ENCODE data around the gene MOBP. TPM values are rescaled to one million over a fixed set of nuclear protein-coding genes. Genes with fewer than 3 reads are reported as not detected.

The MOBP gene, protein sequence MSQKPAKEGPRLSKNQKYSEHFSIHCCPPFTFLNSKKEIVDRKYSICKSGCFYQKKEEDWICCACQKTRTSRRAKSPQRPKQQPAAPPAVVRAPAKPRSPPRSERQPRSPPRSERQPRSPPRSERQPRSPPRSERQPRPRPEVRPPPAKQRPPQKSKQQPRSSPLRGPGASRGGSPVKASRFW
- total RNA-seq (2011; cell fraction: chromatin; rRNA removed; ENCODE audit: low replicate concordance) = not detected in 2 replicates
- total RNA-seq (2011; cell fraction: nucleolus; rRNA removed) = not detected in 2 replicates
- not detected in 2 replicates for total RNA-seq (2011; cell fraction: nucleoplasm; rRNA removed)
- total RNA-seq (2014; rRNA removed) = not detected in 2 replicates
- 0.06 and 0.11 TPM in 2 replicates for total RNA-seq (2014; rRNA removed; fragmentation: Illumina TruSeq; extraction: Trizol)
- 0.04 TPM in 1 of 2 replicates, not detected in the other for total RNA-seq (2015; rRNA removed; fragmentation: Illumina TruSeq; extraction: Trizol)
- 0.13 and 0.33 TPM in 2 replicates for total RNA-seq (2021)
- polyA plus RNA-seq (2011; rRNA removed) = 0.04 TPM in 1 of 2 replicates, not detected in the other
- 0.01 TPM in 1 of 2 replicates, not detected in the other for polyA plus RNA-seq (2011; cell fraction: cytosol; rRNA removed)
- 0.04 TPM in 2 replicates for polyA plus RNA-seq (2011; cell fraction: nucleus; rRNA removed)
- polyA plus RNA-seq (2012) = 0.05 and 0.25 TPM in 2 replicates
- polyA plus RNA-seq (2014; fragmentation: Illumina TruSeq; extraction: Trizol) = 0.09 and 0.15 TPM in 2 replicates
- polyA plus RNA-seq (2014; fragmentation: Nextera tagmentation; extraction: Ambion mirVana) = under 1 TPM in 1 of 2 experiments, not detected in 1; 0.10 TPM
- polyA plus RNA-seq (2014; rRNA removed) = 0.25 TPM in 1 of 2 replicates, not detected in the other
- 0.12 TPM in 1 of 2 replicates, not detected in the other for polyA minus RNA-seq (2011; rRNA and poly(A)+ RNA removed)
- not detected in 2 replicates for polyA minus RNA-seq (2011; cell fraction: cytosol; rRNA and poly(A)+ RNA removed)
- under 0.01 and 0.11 TPM in 2 replicates for polyA minus RNA-seq (2011; cell fraction: nucleus; rRNA and poly(A)+ RNA removed)
- Bru-seq, nascent RNA = percentile 15 among the genes with signal in this experiment
- percentile 21 among the genes with signal in this experiment for BruChase-seq, experiment 1, labeled RNA remaining after a 2-hour chase
- percentile 23 among the genes with signal in this experiment for BruChase-seq, experiment 2, labeled RNA remaining after a 6-hour chase
- long read RNA-seq, experiment 1 = 0 reads
- long read RNA-seq, experiment 2 = 0 reads
- long read RNA-seq, experiment 3 = 0 reads

DNA sequence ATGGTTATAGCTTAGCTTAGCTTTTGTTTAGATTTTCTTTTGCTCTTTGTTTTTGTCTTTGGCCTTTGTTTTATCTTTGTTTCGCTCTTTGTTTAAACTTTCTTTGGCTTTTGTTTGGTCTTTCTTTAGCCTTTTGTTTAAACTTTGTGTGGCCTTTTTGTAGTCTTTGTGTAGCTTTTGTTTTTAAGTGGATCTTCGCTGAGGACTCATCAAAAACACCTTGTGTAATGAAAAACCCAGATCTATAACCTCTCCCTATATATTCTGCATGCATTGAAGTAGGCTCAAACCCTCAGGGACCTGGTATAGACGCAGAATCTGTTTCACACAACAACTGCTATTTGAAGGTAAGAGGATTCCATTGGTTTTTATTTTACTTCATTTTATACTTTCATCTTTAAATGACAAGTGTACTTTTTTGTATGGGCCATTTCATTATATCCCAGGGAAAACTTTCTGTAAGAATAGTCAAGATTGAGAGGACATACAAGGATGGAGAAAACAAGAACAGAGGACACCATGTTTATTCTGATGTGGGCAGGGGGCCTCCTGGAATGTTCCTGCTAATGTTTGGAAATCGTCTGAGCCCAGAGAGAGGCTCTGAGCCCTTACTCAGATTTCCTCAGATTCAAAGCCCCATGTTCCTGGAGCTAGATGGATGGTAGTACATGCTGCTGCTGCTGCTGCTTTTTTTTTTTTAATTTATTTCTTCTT, at the start of gene MOBP:
Gene MOBP, plus strand, starts transcription at position 287 of the 714 bp plus-strand sequence. CDS start 34,390 bp downstream, outside the sequence.
- intact Hi-C loops (cut with micrococcal nuclease) (no loop called here), in situ Hi-C loops (cut with MboI) (no loop called here)
- 0% methylated on average over 4 of the region's 4 CpGs for WGBS (ENCODE audit: insufficient coverage, low coverage, missing lambda C conversion rate)
- H3K79me2 ChIP-seq (ENCODE audit: control insufficient read depth, insufficient read depth, low read length) = no peaks in the 10 kb centered on the region
- CTCF ChIA-PET (ENCODE audit: low intra/inter-chr PET ratio) = no interaction called here
- H3K4me2 ChIP-seq (ENCODE audit: insufficient read depth, low read length) = no peak within 1 kb of the TSS
- no peak for DNase-seq (ENCODE audit: extremely low read depth in 1 of 4, low spot score in 3 of 4)
- H2AFZ ChIP-seq (ENCODE audit: low read depth, low read length) = no peak within 1 kb of the TSS
- no peaks in the 10 kb centered on the region for H3K9me3 ChIP-seq (replicated peaks; ENCODE audit: control insufficient read depth, insufficient read depth, low read depth, low read length)
- peaks cover 3 to 11% of the 10 kb centered on the region in 2 experiments; a peak in 1 of 5 replicates for H3K27me3 ChIP-seq (ENCODE audit: control insufficient read depth in 2 of 2, insufficient read depth in 2 of 2, low read length in 2 of 2)
- H3K9ac ChIP-seq (ENCODE audit: insufficient read depth in 1 of 2, low read depth in 2 of 2, low read length in 2 of 2) = no peak within 1 kb of the TSS
- no peaks in the 10 kb centered on the region for H4K20me1 ChIP-seq (replicated peaks; ENCODE audit: control insufficient read depth, insufficient read depth, low read length)
- FAIRE-seq = no peak
- POLR2A ChIA-PET = no interaction called here
- no peak within 1 kb of the TSS for H3K27ac ChIP-seq (ENCODE audit: extremely low read depth, low read depth, low read length)
- TF ChIP-seq MEF2D (tag; conservative IDR thresholded peaks at IDR 0.05; ENCODE audit: low read depth) = no peak
- H3K4me1 ChIP-seq (replicated peaks in 1 of 2; ENCODE audit: control insufficient read depth in 2 of 2, insufficient read depth in 2 of 2, low read length in 2 of 2) = no peaks in the 10 kb centered on the region
- H3K4me3 ChIP-seq = no peak within 1 kb of the TSS
- no peak for ATAC-seq
- no TSS peak for BruUV-seq (replicated peaks)
- H3K9me1 ChIP-seq (ENCODE audit: control insufficient read depth, insufficient read depth, low read length) = no peaks in the 10 kb centered on the region
- H3K36me3 ChIP-seq (ENCODE audit: control insufficient read depth, insufficient read depth, low read length) = no peaks in the 10 kb centered on the region

Data from K562 (cell line).